Measurements from ENCODE around the gene ITPR1.

Gene ITPR1

GRCh38 chr3:4674216-4674615 lies 181.1 kb downstream of the ITPR1 start:
- no CpG with 5 or more reads among the region's 2 CpGs for WGBS (ENCODE audit: extremely low coverage, insufficient coverage, low lambda C conversion rate)
- no peaks in the 10 kb centered on the region for H3K79me2 ChIP-seq (ENCODE audit: control insufficient read depth, insufficient read depth, low read length)

GRCh38 chr3:4675704-4676103 lies 182.6 kb downstream of the ITPR1 start:
- Histone ChIP-seq H4K8ac (ENCODE audit: low read depth, low read length) (no peak overlapping the region), H3K79me1 (ENCODE audit: low read length) (no peaks in the 10 kb centered on the region), H2BK120ac (ENCODE audit: low read depth, low read length) (no peak overlapping the region), H3K23ac (ENCODE audit: low read length) (no peak overlapping the region), H2AK5ac (ENCODE audit: low read length) (no peak overlapping the region), H2BK15ac (replicated peaks; ENCODE audit: low read depth) (no peak overlapping the region), H3K56ac (ENCODE audit: low read length) (no peak overlapping the region), H2BK5ac (ENCODE audit: low read length) (no peak overlapping the region), H3K9ac (ENCODE audit: low read length) (no peak overlapping the region), H3K4me3 (ENCODE audit: low read length) (no peak overlapping the region), H3K18ac (ENCODE audit: low read length) (no peak overlapping the region), H3K4me1 (ENCODE audit: control insufficient read depth, low read depth, low read length) (no peaks in the 10 kb centered on the region), H4K5ac (ENCODE audit: low read length) (no peak overlapping the region), H3K27ac (ENCODE audit: low read depth, low read length) (no peak overlapping the region), H3K4me2 (ENCODE audit: low read length) (no peak overlapping the region), H3K79me2 (ENCODE audit: control insufficient read depth, insufficient read depth, low read length) (no peaks in the 10 kb centered on the region), H3K4ac (ENCODE audit: low read depth, low read length) (no peak overlapping the region), H3K36me3 (ENCODE audit: control insufficient read depth, insufficient read depth, low read length) (no peaks in the 10 kb centered on the region), H3K27me3 (ENCODE audit: insufficient read depth, low read length, poor library complexity) (no peaks in the 10 kb centered on the region)
- no CpG with 5 or more reads among the region's 1 CpG for WGBS (ENCODE audit: extremely low coverage, insufficient coverage, low lambda C conversion rate)
- no peak for DNase-seq

More at GRCh38 chr3:4674216-4674615, 181.1 kb downstream of the ITPR1 start:
- no peak overlapping the region for H3K18ac ChIP-seq (ENCODE audit: low read length)
- no peak overlapping the region for H3K4me2 ChIP-seq (ENCODE audit: low read length)
- no peaks in the 10 kb centered on the region for H3K79me1 ChIP-seq (ENCODE audit: low read length)
- no peak overlapping the region for H4K5ac ChIP-seq (ENCODE audit: low read length)
- H2BK5ac ChIP-seq (ENCODE audit: low read length): no peak overlapping the region
- H2AK5ac ChIP-seq (ENCODE audit: low read length): no peak overlapping the region
- no peak overlapping the region for H2BK120ac ChIP-seq (ENCODE audit: low read depth, low read length)
- H4K8ac ChIP-seq (ENCODE audit: low read depth, low read length): no peak overlapping the region
- no peak overlapping the region for H2BK15ac ChIP-seq (replicated peaks; ENCODE audit: low read depth)
- H3K56ac ChIP-seq (ENCODE audit: low read length): no peak overlapping the region
- no peaks in the 10 kb centered on the region for H3K27me3 ChIP-seq (ENCODE audit: insufficient read depth, low read length, poor library complexity)
- H3K36me3 ChIP-seq (ENCODE audit: control insufficient read depth, insufficient read depth, low read length): no peaks in the 10 kb centered on the region
- no peak overlapping the region for H3K4me3 ChIP-seq (ENCODE audit: low read length)
- no peak overlapping the region for H3K4ac ChIP-seq (ENCODE audit: low read depth, low read length)
- no peak overlapping the region for H3K9ac ChIP-seq (ENCODE audit: low read length)
- no peak overlapping the region for H3K23ac ChIP-seq (ENCODE audit: low read length)
- no peaks in the 10 kb centered on the region for H3K4me1 ChIP-seq (ENCODE audit: control insufficient read depth, low read depth, low read length)
- no peak overlapping the region for H3K27ac ChIP-seq (ENCODE audit: low read depth, low read length)
- no peak for DNase-seq

GRCh38 chr3:4678320-4678719 lies 185.2 kb downstream of the ITPR1 start:
- no peak overlapping the region for H4K8ac ChIP-seq (ENCODE audit: low read depth, low read length)
- no peaks in the 10 kb centered on the region for H3K79me2 ChIP-seq (ENCODE audit: control insufficient read depth, insufficient read depth, low read length)
- H2BK15ac ChIP-seq (replicated peaks; ENCODE audit: low read depth): no peak overlapping the region
- H3K27me3 ChIP-seq (ENCODE audit: insufficient read depth, low read length, poor library complexity): no peaks in the 10 kb centered on the region
- no peaks in the 10 kb centered on the region for H3K4me1 ChIP-seq (ENCODE audit: control insufficient read depth, low read depth, low read length)
- H3K18ac ChIP-seq (ENCODE audit: low read length): no peak overlapping the region
- no peak overlapping the region for H3K56ac ChIP-seq (ENCODE audit: low read length)
- no CpG with 5 or more reads among the region's 10 CpGs for WGBS (ENCODE audit: extremely low coverage, insufficient coverage, low lambda C conversion rate)
- H3K27ac ChIP-seq (ENCODE audit: low read depth, low read length): no peak overlapping the region
- H3K4me2 ChIP-seq (ENCODE audit: low read length): no peak overlapping the region
- no peak for DNase-seq
- H3K23ac ChIP-seq (ENCODE audit: low read length): no peak overlapping the region
- no peak overlapping the region for H2AK5ac ChIP-seq (ENCODE audit: low read length)
- H3K4me3 ChIP-seq (ENCODE audit: low read length): no peak overlapping the region
- H2BK120ac ChIP-seq (ENCODE audit: low read depth, low read length): no peak overlapping the region
- no peaks in the 10 kb centered on the region for H3K79me1 ChIP-seq (ENCODE audit: low read length)
- no peak overlapping the region for H2BK5ac ChIP-seq (ENCODE audit: low read length)
- no peak overlapping the region for H4K5ac ChIP-seq (ENCODE audit: low read length)
- no peak overlapping the region for H3K4ac ChIP-seq (ENCODE audit: low read depth, low read length)
- no peak overlapping the region for H3K9ac ChIP-seq (ENCODE audit: low read length)
- H3K36me3 ChIP-seq (ENCODE audit: control insufficient read depth, insufficient read depth, low read length): no peaks in the 10 kb centered on the region

GRCh38 chr3:4680227-4680691 lies 187.1 kb downstream of the ITPR1 start:
- Histone ChIP-seq H2BK5ac (ENCODE audit: low read length) (no peak overlapping the region), H2BK15ac (replicated peaks; ENCODE audit: low read depth) (no peak overlapping the region), H4K8ac (ENCODE audit: low read depth, low read length) (no peak overlapping the region), H3K23ac (ENCODE audit: low read length) (no peak overlapping the region), H3K18ac (ENCODE audit: low read length) (no peak overlapping the region), H3K79me1 (ENCODE audit: low read length) (no peaks in the 10 kb centered on the region), H2BK120ac (ENCODE audit: low read depth, low read length) (no peak overlapping the region), H3K56ac (ENCODE audit: low read length) (no peak overlapping the region), H3K4ac (ENCODE audit: low read depth, low read length) (no peak overlapping the region), H4K5ac (ENCODE audit: low read length) (no peak overlapping the region), H3K27ac (ENCODE audit: low read depth, low read length) (no peak overlapping the region), H3K9ac (ENCODE audit: low read length) (no peak overlapping the region), H2AK5ac (ENCODE audit: low read length) (no peak overlapping the region), H3K79me2 (ENCODE audit: control insufficient read depth, insufficient read depth, low read length) (no peaks in the 10 kb centered on the region), H3K4me3 (ENCODE audit: low read length) (no peak overlapping the region), H3K4me1 (ENCODE audit: control insufficient read depth, low read depth, low read length) (no peaks in the 10 kb centered on the region), H3K36me3 (ENCODE audit: control insufficient read depth, insufficient read depth, low read length) (no peaks in the 10 kb centered on the region), H3K4me2 (ENCODE audit: low read length) (no peak overlapping the region), H3K27me3 (ENCODE audit: insufficient read depth, low read length, poor library complexity) (no peaks in the 10 kb centered on the region)
- no CpG with 5 or more reads among the region's 3 CpGs for WGBS (ENCODE audit: extremely low coverage, insufficient coverage, low lambda C conversion rate)
- DNase-seq: no peak

GRCh38 chr3:4680871-4681300 lies 187.7 kb downstream of the ITPR1 start:
- Histone ChIP-seq H3K79me2 (ENCODE audit: control insufficient read depth, insufficient read depth, low read length) (no peaks in the 10 kb centered on the region), H3K23ac (ENCODE audit: low read length) (no peak overlapping the region), H4K5ac (ENCODE audit: low read length) (no peak overlapping the region), H2BK120ac (ENCODE audit: low read depth, low read length) (no peak overlapping the region), H3K27ac (ENCODE audit: low read depth, low read length) (no peak overlapping the region), H4K8ac (ENCODE audit: low read depth, low read length) (no peak overlapping the region), H2BK15ac (replicated peaks; ENCODE audit: low read depth) (no peak overlapping the region), H3K18ac (ENCODE audit: low read length) (no peak overlapping the region), H2AK5ac (ENCODE audit: low read length) (no peak overlapping the region), H3K56ac (ENCODE audit: low read length) (no peak overlapping the region), H3K4me1 (ENCODE audit: control insufficient read depth, low read depth, low read length) (no peaks in the 10 kb centered on the region), H3K27me3 (ENCODE audit: insufficient read depth, low read length, poor library complexity) (no peaks in the 10 kb centered on the region), H3K4ac (ENCODE audit: low read depth, low read length) (no peak overlapping the region), H3K36me3 (ENCODE audit: control insufficient read depth, insufficient read depth, low read length) (no peaks in the 10 kb centered on the region), H3K79me1 (ENCODE audit: low read length) (no peaks in the 10 kb centered on the region), H2BK5ac (ENCODE audit: low read length) (no peak overlapping the region), H3K9ac (ENCODE audit: low read length) (no peak overlapping the region), H3K4me2 (ENCODE audit: low read length) (no peak overlapping the region), H3K4me3 (ENCODE audit: low read length) (no peak overlapping the region)
- peak; percentile 84 for DNase-seq
- no CpG with 5 or more reads among the region's 2 CpGs for WGBS (ENCODE audit: extremely low coverage, insufficient coverage, low lambda C conversion rate)

- H3K79me2 ChIP-seq (ENCODE audit: control insufficient read depth, insufficient read depth, low read length): no peaks in the 10 kb centered on the region
- no peaks in the 10 kb centered on the region for H3K4me1 ChIP-seq (ENCODE audit: control insufficient read depth, low read depth, low read length)
- no peaks in the 10 kb centered on the region for H3K27me3 ChIP-seq (ENCODE audit: insufficient read depth, low read length, poor library complexity)
- no peak overlapping the region for H2BK5ac ChIP-seq (ENCODE audit: low read length)
- H3K23ac ChIP-seq (ENCODE audit: low read length): no peak overlapping the region
- H3K56ac ChIP-seq (ENCODE audit: low read length): no peak overlapping the region
- no peak for DNase-seq
- H2AK5ac ChIP-seq (ENCODE audit: low read length): no peak overlapping the region
- H3K36me3 ChIP-seq (ENCODE audit: control insufficient read depth, insufficient read depth, low read length): no peaks in the 10 kb centered on the region
- H2BK120ac ChIP-seq (ENCODE audit: low read depth, low read length): no peak overlapping the region
- H3K18ac ChIP-seq (ENCODE audit: low read length): no peak overlapping the region
- H3K9ac ChIP-seq (ENCODE audit: low read length): no peak overlapping the region
- H3K4ac ChIP-seq (ENCODE audit: low read depth, low read length): no peak overlapping the region
- no peak overlapping the region for H4K5ac ChIP-seq (ENCODE audit: low read length)
- H4K8ac ChIP-seq (ENCODE audit: low read depth, low read length): no peak overlapping the region
- no peak overlapping the region for H3K4me2 ChIP-seq (ENCODE audit: low read length)
- no peak overlapping the region for H3K4me3 ChIP-seq (ENCODE audit: low read length)
- no peak overlapping the region for H2BK15ac ChIP-seq (replicated peaks; ENCODE audit: low read depth)
- H3K27ac ChIP-seq (ENCODE audit: low read depth, low read length): no peak overlapping the region
- H3K79me1 ChIP-seq (ENCODE audit: low read length): no peaks in the 10 kb centered on the region
Observed at GRCh38 chr3:4681301-4681700, 188.2 kb downstream of the ITPR1 start.
